HepG2 (cell line): ENCODE data around the gene UBL7. TPM values are rescaled to one million over a fixed set of nuclear protein-coding genes. Genes with fewer than 3 reads are reported as not detected.

Source experiments
- CCDC6 ChIP-seq: sonication (generic); formaldehyde crosslinking; IDR thresholded peaks from 2 replicates; pipeline ENCODE4 v1.8.1; 2022; ENCODE audit warnings: mild to moderate bottlenecking, missing genetic modification reagents, moderate library complexity
- ELF3 ChIP-seq: IDR thresholded peaks from 2 replicates; pipeline ENCODE4 v1.6.1; 2016; ENCODE audit warnings: missing genetic modification reagents, missing compliant biosample characterization
- ERF ChIP-seq: IDR thresholded peaks from 2 replicates; pipeline ENCODE4 v1.6.1; 2018; ENCODE audit warnings: missing biosample characterization, missing genetic modification reagents
- GFI1 ChIP-seq: sonication (generic); formaldehyde crosslinking; IDR thresholded peaks from 2 replicates; pipeline ENCODE4 v1.5.0; 2020; ENCODE audit warnings: missing genetic modification reagents, mild to moderate bottlenecking, borderline replicate concordance
- GLI4 ChIP-seq: sonication (generic); formaldehyde crosslinking; IDR thresholded peaks from 2 replicates; pipeline ENCODE4 v1.5.1; 2020; ENCODE audit warnings: missing genetic modification reagents, mild to moderate bottlenecking, moderate library complexity, borderline replicate concordance
- GLMP ChIP-seq: sonication (generic); formaldehyde crosslinking; IDR thresholded peaks from 2 replicates; pipeline ENCODE4 v1.9.0; 2021; ENCODE audit warnings: missing genetic modification reagents, mild to moderate bottlenecking, borderline replicate concordance
- HDAC1 ChIP-seq: sonication (generic); formaldehyde crosslinking; IDR thresholded peaks from 2 replicates; pipeline ENCODE4 v1.5.1; 2020; ENCODE audit warnings: mild to moderate bottlenecking, missing genetic modification reagents
- HMGA1 ChIP-seq: sonication (generic); formaldehyde crosslinking; conservative IDR thresholded peaks from 2 replicates; pipeline ENCODE4 v1.4.0; 2020; ENCODE audit warnings: missing genetic modification reagents
- HNRNPK ChIP-seq: fragments of 200-400 bp; formaldehyde crosslinking; IDR thresholded peaks from 2 replicates; pipeline ENCODE4 v1.6.1; 2018; ENCODE audit warnings: low read length, low read depth, moderate library complexity, mild to moderate bottlenecking; ENCODE audit not compliant: poor library complexity, severe bottlenecking
- HNRNPL ChIP-seq: fragments of 200-400 bp; formaldehyde crosslinking; IDR thresholded peaks from 2 replicates; pipeline ENCODE4 v1.6.1; 2017; ENCODE audit warnings: mild to moderate bottlenecking, low read depth, low read length
- KLF13 ChIP-seq: sonication (generic); formaldehyde crosslinking; IDR thresholded peaks from 2 replicates; pipeline ENCODE4 v1.4.0; 2020; ENCODE audit warnings: mild to moderate bottlenecking, missing genetic modification reagents
- MTF1 ChIP-seq: sonication (generic); formaldehyde crosslinking; IDR thresholded peaks from 2 replicates; pipeline ENCODE4 v1.5.0; 2020; ENCODE audit warnings: missing genetic modification reagents
- MTF2 ChIP-seq: sonication (generic); formaldehyde crosslinking; IDR thresholded peaks from 2 replicates; pipeline ENCODE4 v1.5.0; 2020; ENCODE audit warnings: missing genetic modification reagents, borderline replicate concordance
- TOPORS ChIP-seq: sonication (generic); formaldehyde crosslinking; IDR thresholded peaks from 2 replicates; pipeline ENCODE4 v1.8.0; 2023; ENCODE audit warnings: mild to moderate bottlenecking, missing genetic modification reagents
- YEATS2 ChIP-seq: sonication (generic); formaldehyde crosslinking; IDR thresholded peaks from 2 replicates; pipeline ENCODE4 v1.4.0; 2020; ENCODE audit warnings: missing genetic modification reagents, borderline replicate concordance
- ZBTB3 ChIP-seq: sonication (generic); formaldehyde crosslinking; IDR thresholded peaks from 2 replicates; pipeline ENCODE4 v1.4.0; 2020; ENCODE audit warnings: low read depth, mild to moderate bottlenecking, moderate library complexity, missing genetic modification reagents, borderline replicate concordance
- ZFX ChIP-seq: sonication (generic); formaldehyde crosslinking; IDR thresholded peaks from 2 replicates; pipeline ENCODE4 v1.4.0; 2020; ENCODE audit warnings: mild to moderate bottlenecking, low read depth, missing genetic modification reagents, moderate library complexity
- ZMYM3 ChIP-seq: sonication (generic); formaldehyde crosslinking; IDR thresholded peaks from 2 replicates; pipeline ENCODE4 v1.5.1; 2020; ENCODE audit warnings: mild to moderate bottlenecking, missing genetic modification reagents
- ZNF329 ChIP-seq: sonication (generic); formaldehyde crosslinking; IDR thresholded peaks from 2 replicates; pipeline ENCODE4 v1.9.0; 2021; ENCODE audit warnings: low read depth, mild to moderate bottlenecking, missing genetic modification reagents
- ZNF547 ChIP-seq: sonication (generic); formaldehyde crosslinking; IDR thresholded peaks from 2 replicates; pipeline ENCODE4 v1.5.1; 2020; ENCODE audit warnings: mild to moderate bottlenecking, missing genetic modification reagents
- ZNF567 ChIP-seq: sonication (generic); formaldehyde crosslinking; IDR thresholded peaks from 2 replicates; pipeline ENCODE4 v1.8.1; 2023; ENCODE audit warnings: mild to moderate bottlenecking, missing genetic modification reagents, borderline replicate concordance
- ZNF652 ChIP-seq: IDR thresholded peaks from 2 replicates; pipeline ENCODE4 v1.6.1; 2016; ENCODE audit warnings: low read depth, borderline replicate concordance
- ZNF773 ChIP-seq: sonication (generic); formaldehyde crosslinking; IDR thresholded peaks from 2 replicates; pipeline ENCODE4 v1.4.0; 2020; ENCODE audit warnings: missing genetic modification reagents, borderline replicate concordance
- ZZZ3 ChIP-seq: sonication (generic); formaldehyde crosslinking; IDR thresholded peaks from 2 replicates; pipeline ENCODE4 v1.4.0; 2020; ENCODE audit warnings: missing genetic modification reagents, mild to moderate bottlenecking, borderline replicate concordance
- polyA plus RNA-seq, 8 experiments: library from polyadenylated mRNA; depleted of rRNA in 3 of 8; stranded (reverse) in 7 of 8; unstranded in 1 of 8; fragments of >200 nt; fragmentation: Illumina TruSeq in 4 of 8; extraction: Trizol in 4 of 8; gene quantifications; 2 replicates each; pipeline versions ENCODE4 v1.2.1 to v1.2.3, GENCODE V29; 2011 to 2016; ENCODE audit warnings: low read depth in 4 of 8, missing spikeins in 1 of 8, mixed read lengths in 1 of 8; ENCODE audit not compliant: insufficient read depth in 1 of 8
- total RNA-seq, 5 experiments: library from RNA; depleted of rRNA; stranded (reverse); fragments of >200 nt; fragmentation: Illumina TruSeq; extraction: Trizol; gene quantifications; 2 replicates each; pipeline ENCODE4 v1.2.3, GENCODE V29; 2016; ENCODE audit warnings: low read depth in 1 of 5
- TF ChIP-seq, protein P1 (sequence below): sonication (generic); formaldehyde crosslinking; IDR thresholded peaks from 2 replicates; pipeline ENCODE4 v1.8.0; 2022; ENCODE audit warnings: low read depth, missing genetic modification reagents
- TF ChIP-seq, protein P2 (sequence below): sonication (generic); formaldehyde crosslinking; IDR thresholded peaks from 2 replicates; pipeline ENCODE4 v1.4.0; 2020; ENCODE audit warnings: mild to moderate bottlenecking, low read depth, missing genetic modification reagents

UBL7 gene
- total and polyA plus RNA-seq, 2 of the 13 experiments (the other 11 are each of a cell fraction or from before 2014, with no cell fraction given): 55.0 to 63.5 TPM

- no peak for TF ChIP-seq GLMP (CRISPR knock-in tag)
- TF ChIP-seq CCDC6 (CRISPR knock-in tag): peak; percentile 51; the same call in 1 of the 2 replicates
- no peak for TF ChIP-seq HMGA1 (CRISPR knock-in tag)
- TF ChIP-seq ZFX (CRISPR knock-in tag): peak; percentile 64
- 0 out of 2 replicates have a peak, but pooled peaks have one; percentile 24 for TF ChIP-seq ELF3 (CRISPR knock-in tag)
- no peak for TF ChIP-seq KLF13
- TF ChIP-seq HNRNPK: peak; percentile 84
- 0 out of 2 replicates have a peak, but pooled peaks have one; percentile 50 for TF ChIP-seq GLI4 (CRISPR knock-in tag)
- TF ChIP-seq HDAC1 (CRISPR knock-in tag): peak; percentile 63
- TF ChIP-seq ZBTB3: 0 out of 2 replicates have a peak, but pooled peaks have one; percentile 28
- TF ChIP-seq ZNF547: peak; percentile 77; the same call in 1 of the 2 replicates
- TF ChIP-seq HNRNPL: 0 out of 2 replicates have a peak, but pooled peaks have one; percentile 35
- TF ChIP-seq ERF (CRISPR knock-in tag): peak; percentile 33; the same call in 1 of the 2 replicates
- TF ChIP-seq ZNF773 (CRISPR knock-in tag): 0 out of 2 replicates have a peak, but pooled peaks have one; percentile 31
- TF ChIP-seq ZNF567 (CRISPR knock-in tag): peak; percentile 22; the same call in 1 of the 2 replicates
- 0 out of 2 replicates have a peak, but pooled peaks have one; percentile 23 for TF ChIP-seq TOPORS
- TF ChIP-seq YEATS2: no peak
- TF ChIP-seq, protein P1, sequence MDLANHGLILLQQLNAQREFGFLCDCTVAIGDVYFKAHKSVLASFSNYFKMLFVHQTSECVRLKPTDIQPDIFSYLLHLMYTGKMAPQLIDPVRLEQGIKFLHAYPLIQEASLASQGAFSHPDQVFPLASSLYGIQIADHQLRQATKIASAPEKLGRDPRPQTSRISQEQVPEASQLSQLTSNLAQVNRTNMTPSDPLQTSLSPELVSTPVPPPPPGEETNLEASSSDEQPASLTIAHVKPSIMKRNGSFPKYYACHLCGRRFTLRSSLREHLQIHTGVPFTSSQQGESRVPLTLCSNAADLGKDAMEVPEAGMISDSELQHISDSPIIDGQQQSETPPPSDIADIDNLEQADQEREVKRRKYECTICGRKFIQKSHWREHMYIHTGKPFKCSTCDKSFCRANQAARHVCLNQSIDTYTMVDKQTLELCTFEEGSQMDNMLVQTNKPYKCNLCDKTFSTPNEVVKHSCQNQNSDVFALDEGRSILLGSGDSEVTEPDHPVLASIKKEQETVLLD: peak; percentile 36; the same call in 1 of the 2 replicates
- no peak for TF ChIP-seq MTF1 (CRISPR knock-in tag)
- TF ChIP-seq GFI1 (CRISPR knock-in tag): no peak
- peak; percentile 78; the same call in 1 of the 2 replicates for TF ChIP-seq ZNF329 (CRISPR knock-in tag)
- TF ChIP-seq, protein P2, sequence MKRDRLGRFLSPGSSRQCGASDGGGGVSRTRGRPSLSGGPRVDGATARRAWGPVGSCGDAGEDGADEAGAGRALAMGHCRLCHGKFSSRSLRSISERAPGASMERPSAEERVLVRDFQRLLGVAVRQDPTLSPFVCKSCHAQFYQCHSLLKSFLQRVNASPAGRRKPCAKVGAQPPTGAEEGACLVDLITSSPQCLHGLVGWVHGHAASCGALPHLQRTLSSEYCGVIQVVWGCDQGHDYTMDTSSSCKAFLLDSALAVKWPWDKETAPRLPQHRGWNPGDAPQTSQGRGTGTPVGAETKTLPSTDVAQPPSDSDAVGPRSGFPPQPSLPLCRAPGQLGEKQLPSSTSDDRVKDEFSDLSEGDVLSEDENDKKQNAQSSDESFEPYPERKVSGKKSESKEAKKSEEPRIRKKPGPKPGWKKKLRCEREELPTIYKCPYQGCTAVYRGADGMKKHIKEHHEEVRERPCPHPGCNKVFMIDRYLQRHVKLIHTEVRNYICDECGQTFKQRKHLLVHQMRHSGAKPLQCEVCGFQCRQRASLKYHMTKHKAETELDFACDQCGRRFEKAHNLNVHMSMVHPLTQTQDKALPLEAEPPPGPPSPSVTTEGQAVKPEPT (CRISPR knock-in tag): 0 out of 2 replicates have a peak, but pooled peaks have one; percentile 53
- peak; percentile 4; the same call in 1 of the 2 replicates for TF ChIP-seq ZMYM3 (CRISPR knock-in tag)
- peak; percentile 84; the same call in 1 of the 2 replicates for TF ChIP-seq MTF2 (CRISPR knock-in tag)
- TF ChIP-seq ZNF652 (CRISPR knock-in tag): no peak
- TF ChIP-seq ZZZ3 (CRISPR knock-in tag): peak; percentile 36; the same call in 1 of the 2 replicates
Measured at GRCh38 chr15:74433592-74434262, 27.2 kb downstream of the UBL7 start, which contains the start of gene SEMA7A (continued).
